ENCODE data around the gene CEP43. TPM values are rescaled to one million over a fixed set of nuclear protein-coding genes. Genes with fewer than 3 reads are reported as not detected.
A peak's percentile ranks its signal among the peaks of the same experiment; 100 is the strongest.
"Not testable (repeated sequence)": the region's sequence is repeated elsewhere in the genome, so short reads cannot be mapped to it uniquely, and the experiment has no call there.

Gene CEP43
- total RNA-seq, 2 donors from 2014 or later: 36.0 to 43.9 TPM

- H3K36me3 Mint-ChIP-seq (ENCODE audit: low read depth): peaks cover 29% of the 10 kb centered on the region
- WGBS, 2 experiments (ENCODE audit: insufficient coverage in 1 of 2, insufficient read length in 1 of 2): 74 to 88% methylated on average over 12 to 17 of the region's 17 CpGs
- not testable (repeated sequence) for H3K4me3 Mint-ChIP-seq
These were observed 48.1 kb upstream of the CEP43 start for GRCh38 chr6:166950892-166951669.

GRCh38 chr6:166951670-166952060 is 47.5 kb upstream of the CEP43 start:
- H3K4me3 ChIP-seq (ENCODE audit: low read length): no peak overlapping the region
- no peak for TF ChIP-seq CTCF (conservative IDR thresholded peaks at IDR 0.05)
- Mint-ChIP-seq H3K27me3 (ENCODE audit: insufficient read depth) (peaks cover 21% of the 10 kb centered on the region), H3K4me3 (no peak overlapping the region), H3K9me3 (peaks cover 3% of the 10 kb centered on the region), H3K36me3 (ENCODE audit: low read depth) (peaks cover 25% of the 10 kb centered on the region), H3K27ac (no peak overlapping the region), H3K4me1 (peaks cover 6% of the 10 kb centered on the region)
- H3K36me3 ChIP-seq (ENCODE audit: control insufficient read depth, insufficient read depth, low read length): no peaks in the 10 kb centered on the region
- no peaks in the 10 kb centered on the region for H3K9me3 ChIP-seq (ENCODE audit: control insufficient read depth, low read length)
- H3K27ac ChIP-seq (ENCODE audit: low read depth, low read length): no peak overlapping the region
- H3K27me3 ChIP-seq (ENCODE audit: control insufficient read depth, insufficient read depth, low read length, poor library complexity, severe bottlenecking): peaks cover 8% of the 10 kb centered on the region
- DNase-seq: peak; percentile 24
- H3K9ac ChIP-seq (ENCODE audit: extremely low read depth, low read length, poor library complexity, severe bottlenecking): no peak overlapping the region
- 78 to 100% methylated on average over 1 to 3 of the region's 3 CpGs for WGBS, 2 experiments (ENCODE audit: insufficient coverage in 1 of 2, insufficient read length in 1 of 2)
- no peaks in the 10 kb centered on the region for H3K4me1 ChIP-seq (ENCODE audit: control insufficient read depth, insufficient read depth, low read length)

More at GRCh38 chr6:166950892-166951669, 48.1 kb upstream of the CEP43 start:
- not testable (repeated sequence) for H3K4me3 ChIP-seq (ENCODE audit: low read length); H3K27me3 ChIP-seq (ENCODE audit: control insufficient read depth, insufficient read depth, low read length, poor library complexity, severe bottlenecking); H3K9me3 Mint-ChIP-seq; H3K27ac ChIP-seq (ENCODE audit: low read depth, low read length); H3K36me3 ChIP-seq (ENCODE audit: control insufficient read depth, insufficient read depth, low read length); H3K9ac ChIP-seq (ENCODE audit: extremely low read depth, low read length, poor library complexity, severe bottlenecking); H3K4me1 Mint-ChIP-seq; H3K4me1 ChIP-seq (ENCODE audit: control insufficient read depth, insufficient read depth, low read length); H3K9me3 ChIP-seq (ENCODE audit: control insufficient read depth, low read length); H3K27ac Mint-ChIP-seq
- TF ChIP-seq CTCF (conservative IDR thresholded peaks at IDR 0.05): peak; percentile 88
- peak; percentile 94 for DNase-seq
- H3K27me3 Mint-ChIP-seq (ENCODE audit: insufficient read depth): peaks cover 21% of the 10 kb centered on the region

GRCh38 chr6:166952121-166952520 is 47.1 kb upstream of the CEP43 start:
- no peak overlapping the region for H3K4me3 Mint-ChIP-seq
- H3K27ac Mint-ChIP-seq: no peak overlapping the region
- peaks cover 6% of the 10 kb centered on the region for H3K4me1 Mint-ChIP-seq
- no peaks in the 10 kb centered on the region for H3K9me3 ChIP-seq (ENCODE audit: control insufficient read depth, low read length)
- TF ChIP-seq CTCF (conservative IDR thresholded peaks at IDR 0.05): no peak
- no peaks in the 10 kb centered on the region for H3K4me1 ChIP-seq (ENCODE audit: control insufficient read depth, insufficient read depth, low read length)
- peak; percentile 43 for DNase-seq
- H3K9ac ChIP-seq (ENCODE audit: extremely low read depth, low read length, poor library complexity, severe bottlenecking): no peak overlapping the region
- 91 to 93% methylated on average over 4 to 12 of the region's 12 CpGs for WGBS, 2 experiments (ENCODE audit: insufficient coverage in 1 of 2, insufficient read length in 1 of 2)
- peaks cover 19% of the 10 kb centered on the region for H3K27me3 Mint-ChIP-seq (ENCODE audit: insufficient read depth)
- peaks cover 3% of the 10 kb centered on the region for H3K9me3 Mint-ChIP-seq
- H3K36me3 Mint-ChIP-seq (ENCODE audit: low read depth): peaks cover 23% of the 10 kb centered on the region
- no peak overlapping the region for H3K4me3 ChIP-seq (ENCODE audit: low read length)
- H3K27ac ChIP-seq (ENCODE audit: low read depth, low read length): no peak overlapping the region
- H3K27me3 ChIP-seq (ENCODE audit: control insufficient read depth, insufficient read depth, low read length, poor library complexity, severe bottlenecking): peaks cover 8% of the 10 kb centered on the region
- no peaks in the 10 kb centered on the region for H3K36me3 ChIP-seq (ENCODE audit: control insufficient read depth, insufficient read depth, low read length)

All from endodermal cell (in vitro differentiated cells).